Body of pancreas (tissue), 4 donors: ENCODE results near the gene PRMT7.

Experiments
- CTCF ChIP-seq, 7 experiments: fragments of 450-650 bp in 4 of 7; fragments of 200-600 bp in 3 of 7; sonication (generic) in 3 of 7; IDR thresholded peaks; one replicate each; pipeline ENCODE4 v1.5.1; 2016 to 2019; ENCODE audit warnings: antibody characterized with exemption in 7 of 7
- POLR2A ChIP-seq, 3 donors: fragments of 450-650 bp; IDR thresholded peaks; one replicate each; pipeline ENCODE4 v1.6.1; 2016; ENCODE audit warnings: antibody characterized with exemption in 3 of 3, mild to moderate bottlenecking in 2 of 3

DNA sequence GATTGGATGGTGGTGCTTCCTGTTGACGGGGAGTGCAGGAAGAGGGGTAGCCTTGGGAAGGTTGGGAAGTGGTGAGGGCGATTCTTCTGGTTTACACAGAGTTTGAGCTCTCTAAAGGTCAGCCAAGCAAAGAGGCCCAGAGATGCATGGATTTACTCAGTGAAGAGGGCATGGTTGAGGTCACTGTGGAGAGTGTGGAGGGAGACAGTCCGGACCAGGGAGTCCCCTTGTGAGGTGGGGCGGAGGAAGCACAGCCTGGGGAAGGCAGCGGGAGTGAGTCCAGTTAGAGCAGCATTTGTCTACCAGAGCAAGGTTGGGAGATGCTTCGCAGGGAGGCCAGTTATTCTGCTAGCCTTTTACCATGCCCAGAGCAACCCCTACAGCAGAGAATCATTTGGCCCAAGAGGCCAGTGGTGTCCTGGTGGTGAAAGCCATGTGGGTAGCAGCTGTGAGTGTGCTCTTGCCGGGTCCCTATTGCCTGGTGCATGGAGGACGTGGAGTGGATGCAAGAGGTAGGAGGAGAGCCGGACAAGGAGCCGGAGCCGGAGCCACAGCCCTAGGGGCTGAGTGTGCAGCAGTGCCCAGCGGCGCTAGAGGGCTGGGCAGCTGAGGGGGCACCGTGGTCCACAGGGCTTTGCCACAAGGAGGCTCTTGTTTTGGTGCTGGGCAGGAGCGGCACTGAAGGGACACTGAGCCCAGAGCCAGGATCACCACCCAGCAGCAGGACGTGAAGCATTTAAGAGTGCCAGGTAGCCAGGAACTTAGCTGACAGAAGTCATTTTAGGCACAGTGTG, 27.7 kb downstream of the PRMT7 start:
- no peak for TF ChIP-seq CTCF (IDR thresholded peaks at IDR 0.05)
- TF ChIP-seq POLR2A (IDR thresholded peaks at IDR 0.05): no peak
